Measurements from ENCODE around the gene PHAX. TPM values are rescaled to one million over a fixed set of nuclear protein-coding genes. Genes with fewer than 3 reads are reported as not detected.
A peak's percentile ranks its signal among the peaks of the same experiment; 100 is the strongest.

The PHAX gene
- total and polyA plus RNA-seq, 10 of the 15 experiments (the other 5 are each of a cell fraction or from before 2014, with no cell fraction given), result 28.2 to 88.7 (median 60.3) TPM

DNA sequence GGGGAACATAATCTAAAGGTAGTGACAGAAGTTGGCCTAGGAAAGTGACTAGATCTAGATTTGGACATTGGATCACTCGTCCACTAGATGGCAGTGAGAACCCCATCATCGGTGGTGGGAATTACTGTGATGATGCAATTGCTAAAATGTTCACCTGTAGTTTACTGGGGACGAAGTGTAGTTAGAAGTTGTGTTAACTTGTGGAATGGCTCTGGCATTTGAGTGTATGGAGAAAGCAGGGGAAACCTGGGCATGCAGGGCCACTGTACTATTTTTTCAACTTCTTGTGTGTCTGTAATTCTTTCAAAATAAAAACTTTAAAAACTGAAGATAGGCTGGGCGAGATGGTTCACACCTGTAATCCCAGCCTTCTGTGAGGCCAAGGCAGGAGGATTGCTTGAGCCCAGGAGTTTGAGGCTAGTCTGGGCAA lies 75.5 kb downstream of the PHAX start (continued):
- TF ChIP-seq NR2F1 (conservative IDR thresholded peaks at IDR 0.05), result no peak
- TF ChIP-seq EGR1 (IDR thresholded peaks at IDR 0.05; ENCODE audit: borderline replicate concordance in 1 of 2, low read depth in 2 of 2, low read length in 2 of 2), result no peak
- TF ChIP-seq, protein P1, sequence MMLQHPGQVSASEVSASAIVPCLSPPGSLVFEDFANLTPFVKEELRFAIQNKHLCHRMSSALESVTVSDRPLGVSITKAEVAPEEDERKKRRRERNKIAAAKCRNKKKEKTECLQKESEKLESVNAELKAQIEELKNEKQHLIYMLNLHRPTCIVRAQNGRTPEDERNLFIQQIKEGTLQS (IDR thresholded peaks at IDR 0.05; ENCODE audit: borderline replicate concordance, extremely low read depth, low read depth, low read length), result peak; percentile 92
- TF ChIP-seq CEBPB (IDR thresholded peaks at IDR 0.05; ENCODE audit: borderline replicate concordance in 1 of 2, low read depth in 2 of 2, low read length in 2 of 2), result peak; percentile 72 to 97; a peak in 3 of 4 replicates
- TF ChIP-seq, protein P2, sequence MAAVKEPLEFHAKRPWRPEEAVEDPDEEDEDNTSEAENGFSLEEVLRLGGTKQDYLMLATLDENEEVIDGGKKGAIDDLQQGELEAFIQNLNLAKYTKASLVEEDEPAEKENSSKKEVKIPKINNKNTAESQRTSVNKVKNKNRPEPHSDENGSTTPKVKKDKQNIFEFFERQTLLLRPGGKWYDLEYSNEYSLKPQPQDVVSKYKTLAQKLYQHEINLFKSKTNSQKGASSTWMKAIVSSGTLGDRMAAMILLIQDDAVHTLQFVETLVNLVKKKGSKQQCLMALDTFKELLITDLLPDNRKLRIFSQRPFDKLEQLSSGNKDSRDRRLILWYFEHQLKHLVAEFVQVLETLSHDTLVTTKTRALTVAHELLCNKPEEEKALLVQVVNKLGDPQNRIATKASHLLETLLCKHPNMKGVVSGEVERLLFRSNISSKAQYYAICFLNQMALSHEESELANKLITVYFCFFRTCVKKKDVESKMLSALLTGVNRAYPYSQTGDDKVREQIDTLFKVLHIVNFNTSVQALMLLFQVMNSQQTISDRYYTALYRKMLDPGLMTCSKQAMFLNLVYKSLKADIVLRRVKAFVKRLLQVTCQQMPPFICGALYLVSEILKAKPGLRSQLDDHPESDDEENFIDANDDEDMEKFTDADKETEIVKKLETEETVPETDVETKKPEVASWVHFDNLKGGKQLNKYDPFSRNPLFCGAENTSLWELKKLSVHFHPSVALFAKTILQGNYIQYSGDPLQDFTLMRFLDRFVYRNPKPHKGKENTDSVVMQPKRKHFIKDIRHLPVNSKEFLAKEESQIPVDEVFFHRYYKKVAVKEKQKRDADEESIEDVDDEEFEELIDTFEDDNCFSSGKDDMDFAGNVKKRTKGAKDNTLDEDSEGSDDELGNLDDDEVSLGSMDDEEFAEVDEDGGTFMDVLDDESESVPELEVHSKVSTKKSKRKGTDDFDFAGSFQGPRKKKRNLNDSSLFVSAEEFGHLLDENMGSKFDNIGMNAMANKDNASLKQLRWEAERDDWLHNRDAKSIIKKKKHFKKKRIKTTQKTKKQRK (IDR thresholded peaks at IDR 0.05; ENCODE audit: low read depth, low read length), result no peak
- peak; percentile 63; the same call in 1 of the 2 replicates for TF ChIP-seq YY1 (IDR thresholded peaks at IDR 0.05; ENCODE audit: low read depth, low read length)
- TF ChIP-seq, protein P3, sequence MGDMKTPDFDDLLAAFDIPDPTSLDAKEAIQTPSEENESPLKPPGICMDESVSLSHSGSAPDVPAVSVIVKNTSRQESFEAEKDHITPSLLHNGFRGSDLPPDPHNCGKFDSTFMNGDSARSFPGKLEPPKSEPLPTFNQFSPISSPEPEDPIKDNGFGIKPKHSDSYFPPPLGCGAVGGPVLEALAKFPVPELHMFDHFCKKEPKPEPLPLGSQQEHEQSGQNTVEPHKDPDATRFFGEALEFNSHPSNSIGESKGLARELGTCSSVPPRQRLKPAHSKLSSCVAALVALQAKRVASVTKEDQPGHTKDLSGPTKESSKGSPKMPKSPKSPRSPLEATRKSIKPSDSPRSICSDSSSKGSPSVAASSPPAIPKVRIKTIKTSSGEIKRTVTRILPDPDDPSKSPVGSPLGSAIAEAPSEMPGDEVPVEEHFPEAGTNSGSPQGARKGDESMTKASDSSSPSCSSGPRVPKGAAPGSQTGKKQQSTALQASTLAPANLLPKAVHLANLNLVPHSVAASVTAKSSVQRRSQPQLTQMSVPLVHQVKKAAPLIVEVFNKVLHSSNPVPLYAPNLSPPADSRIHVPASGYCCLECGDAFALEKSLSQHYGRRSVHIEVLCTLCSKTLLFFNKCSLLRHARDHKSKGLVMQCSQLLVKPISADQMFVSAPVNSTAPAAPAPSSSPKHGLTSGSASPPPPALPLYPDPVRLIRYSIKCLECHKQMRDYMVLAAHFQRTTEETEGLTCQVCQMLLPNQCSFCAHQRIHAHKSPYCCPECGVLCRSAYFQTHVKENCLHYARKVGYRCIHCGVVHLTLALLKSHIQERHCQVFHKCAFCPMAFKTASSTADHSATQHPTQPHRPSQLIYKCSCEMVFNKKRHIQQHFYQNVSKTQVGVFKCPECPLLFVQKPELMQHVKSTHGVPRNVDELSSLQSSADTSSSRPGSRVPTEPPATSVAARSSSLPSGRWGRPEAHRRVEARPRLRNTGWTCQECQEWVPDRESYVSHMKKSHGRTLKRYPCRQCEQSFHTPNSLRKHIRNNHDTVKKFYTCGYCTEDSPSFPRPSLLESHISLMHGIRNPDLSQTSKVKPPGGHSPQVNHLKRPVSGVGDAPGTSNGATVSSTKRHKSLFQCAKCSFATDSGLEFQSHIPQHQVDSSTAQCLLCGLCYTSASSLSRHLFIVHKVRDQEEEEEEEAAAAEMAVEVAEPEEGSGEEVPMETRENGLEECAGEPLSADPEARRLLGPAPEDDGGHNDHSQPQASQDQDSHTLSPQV (IDR thresholded peaks at IDR 0.05), result peak; percentile 65; the same call in 1 of the 2 replicates
- TF ChIP-seq, protein P4, sequence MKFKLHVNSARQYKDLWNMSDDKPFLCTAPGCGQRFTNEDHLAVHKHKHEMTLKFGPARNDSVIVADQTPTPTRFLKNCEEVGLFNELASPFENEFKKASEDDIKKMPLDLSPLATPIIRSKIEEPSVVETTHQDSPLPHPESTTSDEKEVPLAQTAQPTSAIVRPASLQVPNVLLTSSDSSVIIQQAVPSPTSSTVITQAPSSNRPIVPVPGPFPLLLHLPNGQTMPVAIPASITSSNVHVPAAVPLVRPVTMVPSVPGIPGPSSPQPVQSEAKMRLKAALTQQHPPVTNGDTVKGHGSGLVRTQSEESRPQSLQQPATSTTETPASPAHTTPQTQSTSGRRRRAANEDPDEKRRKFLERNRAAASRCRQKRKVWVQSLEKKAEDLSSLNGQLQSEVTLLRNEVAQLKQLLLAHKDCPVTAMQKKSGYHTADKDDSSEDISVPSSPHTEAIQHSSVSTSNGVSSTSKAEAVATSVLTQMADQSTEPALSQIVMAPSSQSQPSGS (IDR thresholded peaks at IDR 0.05; ENCODE audit: low read length), result peak; percentile 73
- TF ChIP-seq, protein P5, sequence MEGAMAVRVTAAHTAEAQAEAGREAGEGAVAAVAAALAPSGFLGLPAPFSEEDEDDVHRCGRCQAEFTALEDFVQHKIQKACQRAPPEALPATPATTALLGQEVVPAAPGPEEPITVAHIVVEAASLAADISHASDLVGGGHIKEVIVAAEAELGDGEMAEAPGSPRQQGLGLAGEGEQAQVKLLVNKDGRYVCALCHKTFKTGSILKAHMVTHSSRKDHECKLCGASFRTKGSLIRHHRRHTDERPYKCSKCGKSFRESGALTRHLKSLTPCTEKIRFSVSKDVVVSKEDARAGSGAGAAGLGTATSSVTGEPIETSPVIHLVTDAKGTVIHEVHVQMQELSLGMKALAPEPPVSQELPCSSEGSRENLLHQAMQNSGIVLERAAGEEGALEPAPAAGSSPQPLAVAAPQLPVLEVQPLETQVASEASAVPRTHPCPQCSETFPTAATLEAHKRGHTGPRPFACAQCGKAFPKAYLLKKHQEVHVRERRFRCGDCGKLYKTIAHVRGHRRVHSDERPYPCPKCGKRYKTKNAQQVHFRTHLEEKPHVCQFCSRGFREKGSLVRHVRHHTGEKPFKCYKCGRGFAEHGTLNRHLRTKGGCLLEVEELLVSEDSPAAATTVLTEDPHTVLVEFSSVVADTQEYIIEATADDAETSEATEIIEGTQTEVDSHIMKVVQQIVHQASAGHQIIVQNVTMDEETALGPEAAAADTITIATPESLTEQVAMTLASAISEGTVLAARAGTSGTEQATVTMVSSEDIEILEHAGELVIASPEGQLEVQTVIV (IDR thresholded peaks at IDR 0.05; ENCODE audit: borderline replicate concordance, partially characterized antibody), result no peak
- peak; percentile 98 for TF ChIP-seq RAD21 (IDR thresholded peaks at IDR 0.05; ENCODE audit: insufficient read depth, low read depth, low read length)

All from GM12878 (cell line).